ENCODE results near the gene MEIS2. TPM values are rescaled to one million over a fixed set of nuclear protein-coding genes. Genes with fewer than 3 reads are reported as not detected.
"Not testable (repeated sequence)": the region's sequence is repeated elsewhere in the genome, so short reads cannot be mapped to it uniquely, and the experiment has no call there.

The MEIS2 gene
- total RNA-seq, 2 experiments from 2014 or later = not detected

DNA sequence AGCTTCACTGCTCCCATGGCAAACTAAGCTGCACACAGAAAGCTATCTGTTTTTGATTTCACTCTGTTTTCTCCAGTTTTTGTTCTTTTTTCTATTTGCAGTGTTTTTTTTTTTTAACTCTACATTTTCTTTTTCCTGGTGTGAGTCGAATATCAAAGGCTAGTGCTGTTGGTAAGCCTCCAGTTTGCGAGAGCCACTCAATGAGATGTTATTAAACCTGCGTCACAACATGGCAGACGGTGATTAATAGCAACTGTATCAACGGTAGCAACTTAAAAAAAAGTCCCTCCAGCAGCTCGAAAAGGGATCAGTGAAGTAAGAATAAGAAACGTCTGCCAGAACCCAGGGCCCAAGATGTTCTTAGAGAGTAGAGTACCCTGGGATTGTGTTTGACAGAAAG is 84.1 kb downstream of the MEIS2 start:
- CTCF ChIA-PET = no interaction called here
- POLR2A ChIA-PET = no interaction called here

DNA sequence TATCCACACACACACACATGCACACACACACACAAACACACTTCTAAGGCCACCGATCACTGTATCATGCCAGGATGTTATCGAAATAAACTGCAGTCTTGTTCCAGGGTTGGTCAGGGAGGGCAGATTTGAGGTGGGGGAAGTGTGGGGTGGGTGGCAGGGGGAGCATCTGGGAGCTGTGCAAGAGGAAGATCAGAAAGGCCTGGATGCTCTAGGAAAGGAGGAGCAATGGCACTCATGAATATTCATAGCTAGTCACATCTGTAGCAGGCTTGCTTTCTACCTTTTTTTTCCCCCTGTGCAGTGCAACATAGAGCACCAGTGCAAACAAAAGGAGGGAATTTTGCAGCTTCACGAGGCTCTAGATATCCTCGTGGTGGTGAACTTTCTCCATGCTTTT is 84.9 kb downstream of the MEIS2 start:
- POLR2A ChIA-PET = no interaction called here
- CTCF ChIA-PET = interaction anchor here (0.7 kb wide), 1 partner anchor 303 kb away, joined by 3 read pairs; no protein-coding TSS in a partner anchor

DNA sequence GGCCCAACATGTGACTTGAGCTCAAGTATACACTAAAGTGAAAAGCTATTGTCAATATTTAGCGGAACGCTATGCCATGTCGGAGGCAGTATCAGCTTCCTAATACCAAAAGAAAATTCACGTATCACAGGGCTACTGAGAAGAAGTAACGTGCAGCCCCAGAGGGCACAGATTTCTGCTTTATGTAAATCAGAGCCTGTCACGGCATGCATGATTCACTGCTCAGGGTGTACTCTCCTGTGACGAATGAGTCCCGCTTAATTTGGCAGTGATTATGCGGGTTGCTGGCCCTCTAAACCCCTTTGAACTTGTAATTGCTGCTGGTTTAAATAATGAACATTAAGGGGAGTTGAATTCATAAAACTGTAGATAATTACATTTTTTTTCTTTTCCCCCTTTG is 85.3 kb downstream of the MEIS2 start:
- POLR2A ChIA-PET = no interaction called here
- CTCF ChIA-PET = interaction anchor here (0.7 kb wide), 1 partner anchor 303 kb away, joined by 3 read pairs; no protein-coding TSS in a partner anchor

DNA sequence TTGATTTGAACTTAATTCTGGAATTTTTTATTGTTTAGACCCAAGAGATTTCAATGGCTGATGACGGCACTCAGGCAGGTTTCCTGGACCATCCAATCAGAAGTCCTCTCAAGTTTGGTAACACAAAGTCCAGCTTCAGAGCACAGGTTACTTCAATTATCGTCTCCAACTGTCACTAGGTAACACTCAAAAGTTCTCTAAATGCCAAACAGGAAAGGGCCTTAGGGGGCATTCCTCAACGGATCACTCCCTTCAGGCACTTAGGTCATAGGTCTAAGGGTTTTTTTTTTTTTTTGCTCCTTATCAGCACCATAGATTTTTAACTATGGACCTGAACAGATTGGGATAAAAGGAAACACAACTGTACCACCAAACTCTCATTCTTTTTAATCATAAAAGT is 85.8 kb downstream of the MEIS2 start:
- CTCF ChIA-PET = interaction anchor here (0.7 kb wide), 1 partner anchor 304 kb away, joined by 3 read pairs; no protein-coding TSS in a partner anchor
- POLR2A ChIA-PET = no interaction called here

DNA sequence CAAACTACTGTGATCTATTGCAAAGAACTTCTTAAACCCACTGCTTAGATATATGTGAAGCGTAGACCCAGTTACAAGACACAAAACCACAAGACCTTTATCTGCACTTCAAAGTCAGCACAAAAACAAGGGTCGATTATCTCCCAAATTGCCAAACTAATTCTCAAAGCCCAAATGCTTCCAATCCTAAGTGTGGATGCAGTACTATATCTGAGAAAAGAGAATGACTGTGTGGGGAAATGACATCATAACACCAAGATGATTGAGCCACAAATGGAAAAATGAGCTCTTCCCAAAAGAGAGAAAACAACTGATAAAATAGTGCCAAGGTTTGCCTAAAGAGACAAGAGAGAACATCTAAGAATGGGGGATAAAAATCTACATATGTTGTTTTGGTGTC is 86.2 kb downstream of the MEIS2 start:
- ChIA-PET CTCF (no interaction called here), POLR2A (no interaction called here)

DNA sequence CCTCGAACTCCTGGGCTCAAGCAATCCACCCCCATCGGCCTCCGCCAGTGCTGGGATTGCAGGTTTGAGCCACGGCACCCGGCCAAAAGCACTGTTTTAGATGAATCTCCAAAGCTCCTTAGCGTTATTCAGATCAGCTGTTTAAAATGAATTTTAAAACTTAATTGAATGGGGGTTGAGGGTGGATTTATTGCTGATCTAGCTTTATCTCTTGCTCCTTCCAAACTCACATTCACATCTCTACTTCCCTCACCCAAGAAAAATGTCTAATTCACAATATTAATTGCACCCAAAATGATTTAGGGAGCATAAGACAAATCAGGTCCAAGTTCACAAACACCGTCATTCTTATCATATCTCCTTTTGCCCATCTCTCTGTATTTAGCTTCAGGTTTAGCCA is 89.8 kb downstream of the MEIS2 start:
- ChIA-PET POLR2A (no interaction called here), CTCF (interaction anchor here (0.5 kb wide), 1 partner anchor 39 kb away, joined by 3 read pairs; no protein-coding TSS in a partner anchor)

DNA sequence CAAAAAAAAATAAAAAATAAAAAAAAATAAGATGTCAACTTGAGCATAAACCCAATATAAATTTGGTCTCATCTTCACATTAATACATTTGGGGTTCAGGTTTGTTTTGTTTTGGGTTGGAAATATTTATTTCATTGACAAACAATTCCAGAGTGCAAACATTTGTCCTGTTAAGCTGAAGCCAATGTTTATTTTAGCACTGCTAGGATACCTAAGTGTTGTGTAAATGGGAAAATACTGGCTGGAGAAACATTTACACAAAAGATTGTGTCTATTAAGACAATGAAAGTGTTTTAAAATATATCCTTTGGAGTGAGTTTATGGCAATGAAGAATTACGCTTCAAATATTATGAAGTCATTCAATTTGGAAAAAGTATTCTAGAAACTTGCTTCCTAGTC is 91.1 kb downstream of the MEIS2 start:
- POLR2A ChIA-PET = no interaction called here
- CTCF ChIA-PET = no interaction called here

DNA sequence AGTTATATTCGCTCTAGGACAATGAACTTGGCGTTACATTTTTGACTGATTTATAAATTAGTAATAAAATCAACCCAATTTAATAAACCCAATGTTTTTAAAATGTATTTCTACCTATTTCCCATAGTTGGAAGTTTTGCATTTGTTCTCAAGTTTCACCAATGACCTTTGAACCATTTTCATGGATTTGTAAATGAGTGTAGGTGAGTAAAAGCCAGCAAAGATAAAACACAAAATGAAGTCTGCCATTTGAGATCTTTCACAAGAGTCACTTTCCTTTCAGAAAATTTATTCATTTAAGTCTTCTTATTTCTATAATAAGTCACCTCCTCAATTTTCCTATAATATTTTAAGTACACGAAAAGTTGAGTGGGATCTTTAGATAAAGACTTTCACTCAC is 92.1 kb downstream of the MEIS2 start:
- POLR2A ChIA-PET = no interaction called here
- CTCF ChIA-PET = no interaction called here

DNA sequence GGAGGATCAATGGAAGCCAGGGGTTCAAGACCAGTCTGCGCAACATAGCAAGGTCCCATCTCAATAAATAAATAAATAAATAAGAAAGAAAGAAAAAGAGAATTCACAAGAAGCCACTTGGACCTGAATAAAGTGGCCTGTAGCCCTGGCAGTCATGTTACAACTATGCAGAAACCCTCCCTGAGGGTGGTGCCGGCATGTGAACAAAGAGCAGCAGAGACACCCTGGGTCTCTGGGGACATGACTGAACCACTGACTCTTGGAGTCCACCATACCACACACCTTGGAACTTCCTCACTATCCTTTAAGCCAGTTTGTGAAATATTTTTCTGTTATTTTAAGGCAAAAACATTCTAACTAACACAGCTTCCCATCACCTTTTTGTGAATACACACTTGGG is 93.0 kb downstream of the MEIS2 start:
- POLR2A ChIA-PET = no interaction called here
- CTCF ChIA-PET = no interaction called here

DNA sequence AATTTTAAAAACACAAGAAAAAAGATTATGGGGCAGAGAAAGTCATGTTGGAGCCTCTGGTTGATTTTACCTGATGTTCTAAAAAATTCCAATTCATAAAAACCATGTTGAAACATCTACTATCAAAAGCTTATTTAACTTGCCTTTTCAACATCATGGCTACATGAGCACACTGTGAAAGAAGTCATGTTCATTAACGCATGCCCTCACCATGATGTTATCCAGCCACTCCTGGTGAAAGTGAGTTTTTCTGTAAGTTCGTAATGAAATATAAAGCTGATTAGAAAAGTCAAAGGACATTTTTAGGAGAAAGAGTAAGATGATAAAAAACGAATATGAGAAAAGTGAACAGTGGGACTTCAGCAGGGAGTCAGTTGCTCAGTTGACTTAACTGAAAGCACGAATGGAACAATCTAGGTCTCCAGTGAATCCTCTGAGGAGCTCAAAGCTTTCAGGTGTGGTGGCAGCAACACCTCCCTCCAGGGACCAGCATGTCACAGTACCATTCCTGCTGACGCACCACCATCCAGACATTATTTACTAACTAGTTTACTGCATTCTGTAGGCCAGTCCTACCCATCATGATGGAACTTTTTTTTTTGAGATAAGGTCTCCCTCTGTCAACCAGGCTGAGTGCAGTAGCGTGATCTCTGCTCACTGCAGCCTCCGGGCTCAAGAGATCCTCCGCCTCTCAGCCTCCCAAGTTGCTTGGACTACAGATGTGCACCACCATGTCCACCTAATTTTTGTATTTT is 95.2 kb downstream of the MEIS2 start:
- POLR2A ChIA-PET = no interaction called here

DNA sequence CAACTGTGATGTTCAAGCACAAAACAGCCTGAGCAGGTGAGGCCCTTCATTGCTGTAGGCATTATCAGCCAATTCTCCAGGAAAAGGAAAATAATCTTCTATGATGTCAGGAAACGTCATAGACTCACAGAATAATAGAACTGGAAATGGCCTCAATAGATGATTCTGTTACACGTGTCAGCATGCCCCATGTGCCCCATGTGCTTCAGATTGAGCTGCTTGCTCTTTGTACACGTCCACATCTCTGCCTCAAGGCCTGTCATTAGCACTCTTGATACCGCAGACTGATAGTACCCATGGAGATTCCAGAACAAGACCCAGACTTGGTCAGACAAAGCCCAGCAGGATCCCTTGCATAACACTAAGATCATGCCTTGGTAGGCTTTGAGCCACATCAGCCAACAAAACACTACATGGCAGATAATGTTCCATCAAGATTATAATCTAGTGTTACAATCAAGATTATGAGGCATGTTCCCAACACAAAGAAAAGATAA is 95.9 kb downstream of the MEIS2 start:
- ChIA-PET POLR2A (no interaction called here), CTCF (no interaction called here)

More for the DNA sequence above, 95.2 kb downstream of the MEIS2 start:
- CTCF ChIA-PET = no interaction called here

DNA sequence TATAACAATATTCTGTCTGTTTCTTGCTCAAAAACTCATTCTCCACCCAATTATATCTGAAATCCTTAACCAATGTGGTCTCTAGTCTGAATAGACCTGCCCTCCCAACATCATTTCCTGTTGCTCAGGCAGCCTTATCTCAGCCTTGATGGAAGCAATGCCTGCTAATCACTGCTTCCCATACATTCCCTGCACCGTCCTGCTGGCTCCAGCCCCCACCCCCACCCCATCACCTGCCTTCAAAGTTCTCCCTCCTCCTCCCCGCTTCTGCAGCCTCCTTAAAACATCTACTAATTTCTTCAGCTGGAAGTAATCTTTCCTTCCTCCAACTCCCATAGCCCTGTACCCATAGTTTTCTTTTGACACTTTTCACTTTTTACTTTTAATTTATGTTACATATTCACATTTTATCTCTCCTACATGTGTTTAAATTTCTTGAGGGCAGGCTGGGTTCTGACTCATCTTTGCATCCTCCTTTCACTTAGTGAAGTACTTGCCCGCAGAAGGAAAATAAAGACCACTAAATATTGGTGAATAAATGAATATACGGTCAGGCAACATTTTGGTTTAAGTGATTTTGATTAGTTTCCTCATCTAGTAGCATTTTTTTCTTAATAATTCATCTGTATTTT is 98.2 kb downstream of the MEIS2 start:
- ChIA-PET POLR2A (no interaction called here), CTCF (no interaction called here)

DNA sequence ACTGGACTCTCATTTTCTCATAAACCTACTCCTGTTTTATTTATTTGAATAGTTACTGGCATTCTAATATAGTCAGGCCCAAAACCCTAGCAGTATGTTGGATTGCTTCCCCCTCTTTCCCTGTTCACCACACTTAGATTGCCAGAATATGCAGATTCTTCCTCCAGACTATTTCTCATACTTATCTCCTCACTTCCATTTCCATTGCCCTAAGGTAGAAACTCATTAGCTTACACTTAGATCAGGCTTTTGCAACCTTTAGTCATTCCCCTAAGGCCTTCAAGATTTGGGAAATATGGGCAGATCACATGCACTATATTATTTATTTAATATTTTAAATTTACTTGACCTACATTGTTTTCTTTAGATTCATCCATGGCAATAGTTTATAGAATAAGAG is 98.9 kb downstream of the MEIS2 start:
- CTCF ChIA-PET = no interaction called here
- POLR2A ChIA-PET = no interaction called here

DNA sequence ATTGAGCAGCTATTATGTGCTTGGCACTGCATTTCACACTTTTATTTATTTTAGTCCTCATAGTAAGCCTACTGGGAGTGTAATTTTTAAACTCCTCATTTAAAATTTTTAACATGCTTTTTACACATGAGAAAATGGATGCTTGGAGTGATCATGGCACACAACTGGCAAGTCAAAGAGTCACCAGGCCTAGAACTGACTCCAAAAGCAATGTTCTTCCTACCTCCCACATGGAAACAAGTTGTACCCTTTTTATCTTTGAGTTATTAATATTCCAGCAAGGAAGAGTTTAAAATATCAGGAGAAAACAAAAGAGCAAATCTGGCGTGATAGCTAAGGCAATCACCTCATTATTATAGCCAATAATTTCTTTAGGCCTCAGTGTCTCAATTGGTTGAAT is 100.6 kb downstream of the MEIS2 start:
- CTCF ChIA-PET = no interaction called here
- POLR2A ChIA-PET = no interaction called here

DNA sequence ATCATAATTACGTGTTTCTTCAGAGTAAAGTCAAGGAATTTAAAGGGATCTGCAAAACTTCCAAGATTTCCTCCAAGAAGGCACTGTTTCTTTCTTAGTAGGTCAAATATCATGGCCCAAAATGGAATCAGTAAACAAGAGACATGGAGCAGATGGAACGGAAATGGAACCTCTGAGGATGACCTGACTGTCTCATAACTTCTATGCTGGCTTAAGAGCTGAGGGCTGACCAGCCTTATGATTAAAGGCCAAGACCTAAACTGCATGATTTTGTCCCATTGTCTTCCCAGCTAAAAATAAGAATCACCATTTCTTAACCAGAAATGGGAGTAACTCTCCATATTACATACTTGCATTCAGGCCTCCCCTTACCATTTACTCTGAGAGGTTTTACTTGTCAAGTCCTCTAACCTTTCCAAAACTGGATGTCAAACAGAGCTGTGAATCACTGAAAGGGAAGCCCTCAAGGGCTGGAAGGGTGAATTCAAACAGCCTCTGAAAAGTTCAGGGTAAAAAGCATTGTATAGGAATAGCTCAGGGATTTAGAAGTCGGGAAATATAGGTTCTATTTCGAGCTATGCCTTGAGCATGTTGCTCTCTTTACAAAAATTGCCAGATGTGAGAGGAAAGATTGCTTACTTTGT is 103.7 kb downstream of the MEIS2 start:
- POLR2A ChIA-PET = no interaction called here
- CTCF ChIA-PET = no interaction called here

DNA sequence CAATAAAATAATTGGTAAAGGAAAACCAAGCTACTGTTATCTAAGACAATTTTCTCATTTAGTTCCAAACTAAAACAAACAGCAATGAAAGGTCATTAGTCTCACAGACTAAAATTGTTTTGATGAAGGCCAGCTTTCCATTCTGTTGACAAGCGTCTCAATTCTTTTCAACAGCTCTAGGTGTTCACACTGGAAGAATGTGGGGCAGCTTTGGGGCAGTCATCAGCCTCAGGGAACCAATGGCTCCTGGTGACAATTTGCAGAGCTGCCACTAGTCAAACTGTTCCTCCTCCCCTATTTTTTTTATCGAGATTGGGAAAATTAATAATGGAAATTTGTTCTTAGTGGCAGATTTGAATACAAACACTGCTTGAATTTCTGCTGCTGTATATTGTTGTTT is 104.2 kb downstream of the MEIS2 start:
- CTCF ChIA-PET = no interaction called here
- POLR2A ChIA-PET = no interaction called here

DNA sequence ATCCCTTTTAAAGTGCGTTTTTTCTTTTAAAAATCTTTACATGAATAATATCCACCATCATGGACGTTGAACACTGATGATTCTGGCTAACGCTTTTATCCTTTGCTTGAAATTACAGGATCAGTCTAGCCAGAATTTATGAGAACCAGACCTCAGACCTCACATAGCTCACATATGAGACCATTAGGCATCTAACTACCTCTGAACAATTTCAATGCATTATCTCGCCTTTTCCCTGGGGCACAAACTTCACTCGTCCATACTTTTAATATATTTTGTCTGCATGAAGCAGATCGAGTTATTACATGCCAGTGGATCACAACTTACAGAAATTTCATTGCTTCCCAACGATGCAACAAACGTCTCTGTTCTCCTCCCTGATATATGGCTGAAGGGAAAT is 105.6 kb downstream of the MEIS2 start:
- CTCF ChIA-PET = no interaction called here
- POLR2A ChIA-PET = no interaction called here

DNA sequence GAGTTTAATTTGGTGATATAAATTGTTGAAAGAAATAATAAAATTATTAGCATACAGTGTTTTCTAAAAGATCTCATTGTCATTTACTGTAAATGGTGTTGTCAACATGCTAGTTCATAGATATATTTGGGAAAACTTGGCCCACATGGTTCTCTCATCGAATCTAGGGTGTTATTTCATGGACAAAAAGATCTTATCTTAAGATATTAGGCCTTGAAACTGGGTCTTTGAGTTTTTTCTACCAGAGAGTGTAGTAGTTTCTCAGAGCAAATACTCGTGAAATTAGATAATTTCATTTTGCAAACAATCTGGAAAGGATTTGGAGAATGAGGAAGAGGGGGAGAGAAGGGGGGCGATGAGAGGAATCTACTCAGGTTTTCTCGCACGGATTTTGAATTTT is 107.9 kb downstream of the MEIS2 start:
- ChIA-PET POLR2A (no interaction called here), CTCF (no interaction called here)

DNA sequence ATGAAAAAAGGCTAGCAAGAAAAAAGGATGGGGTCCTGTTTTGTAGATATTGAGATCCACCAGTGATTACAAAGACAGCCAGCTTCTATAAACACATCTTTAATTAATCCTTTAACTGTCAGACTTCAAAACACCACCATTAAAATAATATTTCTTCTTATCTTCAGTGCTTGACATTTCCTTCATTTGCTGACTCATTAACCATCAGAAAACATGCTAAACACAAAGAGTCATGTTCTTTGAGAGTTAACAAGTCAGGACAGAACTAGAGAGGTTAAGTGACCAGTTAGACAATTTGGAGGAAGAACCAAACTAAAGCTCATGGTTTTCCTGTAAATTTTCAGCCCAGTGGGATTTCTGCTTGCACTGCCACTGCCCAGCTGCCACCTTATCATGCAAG is 111.4 kb downstream of the MEIS2 start:
- ChIA-PET POLR2A (no interaction called here), CTCF (no interaction called here)

DNA sequence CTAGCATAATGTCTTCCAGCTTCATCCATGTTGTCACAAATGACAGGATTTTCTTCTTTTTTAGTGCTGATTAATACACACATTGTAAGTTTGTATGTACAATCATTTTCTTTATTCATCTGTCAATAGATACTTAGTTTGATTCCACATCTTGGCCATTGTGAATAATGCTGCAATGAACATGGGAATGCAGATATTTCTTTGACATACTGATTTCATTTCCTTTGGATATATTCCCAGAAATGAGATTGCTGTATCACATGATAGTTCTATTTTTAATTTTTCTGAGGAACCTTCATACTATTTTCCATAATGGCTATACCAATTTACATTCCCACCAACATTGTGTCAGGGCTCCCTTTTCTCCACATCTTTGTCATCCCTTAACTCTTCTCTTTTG is 117.9 kb downstream of the MEIS2 start:
- POLR2A ChIA-PET = no interaction called here
- CTCF ChIA-PET = no interaction called here

DNA sequence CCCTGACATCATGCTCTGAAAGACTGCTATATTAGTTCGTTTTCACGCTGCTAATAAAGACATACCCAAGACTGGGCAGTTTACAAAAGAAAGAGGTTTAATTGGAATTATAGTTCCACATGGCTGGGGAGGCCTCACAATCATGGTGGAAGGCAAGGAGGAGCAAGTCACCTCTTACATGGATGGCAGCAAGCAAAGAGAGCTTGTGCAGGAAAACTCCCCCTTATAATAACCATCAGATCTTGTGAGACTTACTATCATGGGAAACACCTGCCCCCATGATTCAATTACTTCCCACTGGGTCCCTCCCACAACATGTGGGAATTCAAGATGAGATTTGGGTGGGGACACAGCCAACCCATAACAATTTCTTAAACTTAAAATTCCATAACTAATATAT is 120.1 kb downstream of the MEIS2 start:
- CTCF ChIA-PET, POLR2A ChIA-PET: not testable (repeated sequence)

Measured in activated CD8-positive, alpha-beta memory T cell treated with anti-CD3 and anti-CD28 coated beads for 36 hours (primary cell).